ENCODE data around the gene RAB1A.
A peak's percentile ranks its signal among the peaks of the same experiment; 100 is the strongest.

RAB1A gene

GRCh38 chr2:65156041-65156440, 26.1 kb upstream of the RAB1A start:
- no peak for TF ChIP-seq CTCF (conservative IDR thresholded peaks at IDR 0.05; ENCODE audit: low read depth, low read length)
- no peak overlapping the region for H3K4me3 ChIP-seq (ENCODE audit: low read depth, low read length)
- DNase-seq (ENCODE audit: low read depth) = no peak

GRCh38 chr2:65153515-65153914, 23.6 kb upstream of the RAB1A start:
- no peak for TF ChIP-seq CTCF (conservative IDR thresholded peaks at IDR 0.05; ENCODE audit: low read depth, low read length)
- no peak for DNase-seq (ENCODE audit: low read depth)
- no peak overlapping the region for H3K4me3 ChIP-seq (ENCODE audit: low read depth, low read length)

- TF ChIP-seq CTCF (conservative IDR thresholded peaks at IDR 0.05; ENCODE audit: low read depth, low read length) = no peak
- DNase-seq (ENCODE audit: low read depth) = no peak
- H3K4me3 ChIP-seq (ENCODE audit: low read depth, low read length) = no peak overlapping the region
These were observed 16.2 kb upstream of the RAB1A start for GRCh38 chr2:65146078-65146477.

- DNase-seq (ENCODE audit: low read depth) = no peak
- no peak overlapping the region for H3K4me3 ChIP-seq (ENCODE audit: low read depth, low read length)
- TF ChIP-seq CTCF (conservative IDR thresholded peaks at IDR 0.05; ENCODE audit: low read depth, low read length) = no peak
These were observed 14.7 kb upstream of the RAB1A start for GRCh38 chr2:65144571-65144970.

GRCh38 chr2:65142515-65142914, 12.6 kb upstream of the RAB1A start:
- no peak overlapping the region for H3K4me3 ChIP-seq (ENCODE audit: low read depth, low read length)
- TF ChIP-seq CTCF (conservative IDR thresholded peaks at IDR 0.05; ENCODE audit: low read depth, low read length) = peak; percentile 47
- peak; percentile 22 for DNase-seq (ENCODE audit: low read depth)

- no peak for DNase-seq (ENCODE audit: low read depth)
- TF ChIP-seq CTCF (conservative IDR thresholded peaks at IDR 0.05; ENCODE audit: low read depth, low read length) = no peak
- H3K4me3 ChIP-seq (ENCODE audit: low read depth, low read length) = no peak overlapping the region
These were observed 7.4 kb upstream of the RAB1A start for GRCh38 chr2:65137197-65137775.

- no peak for TF ChIP-seq CTCF (conservative IDR thresholded peaks at IDR 0.05; ENCODE audit: low read depth, low read length)
- H3K4me3 ChIP-seq (ENCODE audit: low read depth, low read length) = no peak overlapping the region
- DNase-seq (ENCODE audit: low read depth) = no peak
These were observed 6.3 kb upstream of the RAB1A start for GRCh38 chr2:65136253-65136652.
